H1 (cell line): ENCODE measurements around the gene MPP2. TPM values are rescaled to one million over a fixed set of nuclear protein-coding genes. Genes with fewer than 3 reads are reported as not detected.

Experiments
- MAFK ChIP-seq: IDR thresholded peaks from 2 replicates; pipeline ENCODE4 v1.6.1; 2012; ENCODE audit warnings: low read depth, mild to moderate bottlenecking, improper control_type of control experiment, low read length
- POLR2A ChIP-seq, 2 experiments: IDR thresholded peaks; 1 replicate in 1 of 2; 2 replicates in 1 of 2; pipeline ENCODE4 v1.6.1; 2011; ENCODE audit warnings: low read depth in 2 of 2, low read length in 2 of 2, mild to moderate bottlenecking in 2 of 2; ENCODE audit errors: control extremely low read depth in 1 of 2
- POLR2AphosphoS5 ChIP-seq: IDR thresholded peaks from 2 replicates; pipeline ENCODE4 v1.6.1; 2011; ENCODE audit warnings: low read depth, low read length
- SP2 ChIP-seq: IDR thresholded peaks from 2 replicates; pipeline ENCODE4 v1.6.1; 2012; ENCODE audit warnings: mild to moderate bottlenecking, low read length, inconsistent platforms
- TCF12 ChIP-seq: IDR thresholded peaks from 2 replicates; pipeline ENCODE4 v1.6.1; 2011; ENCODE audit warnings: low read depth, mild to moderate bottlenecking, low read length
- TEAD4 ChIP-seq: IDR thresholded peaks from 2 replicates; pipeline ENCODE4 v1.6.1; 2012; ENCODE audit warnings: low read depth, low read length, inconsistent platforms, mixed read lengths
- polyA plus RNA-seq, 7 experiments: library from polyadenylated mRNA; depleted of rRNA in 3 of 7; stranded (reverse) in 5 of 7; unstranded in 2 of 7; fragments of >200 nt in 5 of 7; fragments of 200-250 nt in 2 of 7; gene quantifications; 1 replicate in 5 of 7; 2 replicates in 1 of 7; 4 replicates in 1 of 7; pipeline versions ENCODE4 v1.2.1 to v1.2.3, GENCODE V29; 2011 to 2013; ENCODE audit warnings: missing spikeins in 2 of 7, mixed read lengths in 2 of 7
- total RNA-seq: library from RNA; stranded (reverse); fragmentation: NEBNext Ultra II Directional; extraction: Animal tissue kit (Norgen Biotek cat#: 25700); gene quantifications from 2 replicates; pipeline ENCODE4 v1.2.1, GENCODE V29; 2021
- TF ChIP-seq, protein P1 (sequence below): fragments of 300-600 bp; sonication (generic); IDR thresholded peaks from 2 replicates; pipeline ENCODE4 v1.7.1; 2012; ENCODE audit warnings: low read length, moderate library complexity, mild to moderate bottlenecking, inconsistent platforms; ENCODE audit not compliant: insufficient replicate concordance
- TF ChIP-seq, protein P2 (sequence below), 3 experiments: IDR thresholded peaks; 1 replicate in 2 of 3; 2 replicates in 1 of 3; pipeline versions ENCODE4 v1.5.1 to v1.6.1; 2011; ENCODE audit warnings: low read length in 3 of 3, mild to moderate bottlenecking in 3 of 3, inconsistent platforms in 2 of 3, low read depth in 1 of 3, moderate library complexity in 1 of 3; ENCODE audit not compliant: insufficient read depth in 1 of 3; ENCODE audit errors: control extremely low read depth in 1 of 3
- TF ChIP-seq, protein P3 (sequence below): IDR thresholded peaks from 2 replicates; pipeline ENCODE4 v1.6.1; 2011; ENCODE audit warnings: low read depth, mild to moderate bottlenecking, low read length; ENCODE audit not compliant: insufficient read depth

Gene MPP2
- total and polyA plus RNA-seq, 2 of the 8 experiments (the other 6 are each of a cell fraction or from before 2014, with no cell fraction given) = 30.9 to 34.1 TPM

DNA sequence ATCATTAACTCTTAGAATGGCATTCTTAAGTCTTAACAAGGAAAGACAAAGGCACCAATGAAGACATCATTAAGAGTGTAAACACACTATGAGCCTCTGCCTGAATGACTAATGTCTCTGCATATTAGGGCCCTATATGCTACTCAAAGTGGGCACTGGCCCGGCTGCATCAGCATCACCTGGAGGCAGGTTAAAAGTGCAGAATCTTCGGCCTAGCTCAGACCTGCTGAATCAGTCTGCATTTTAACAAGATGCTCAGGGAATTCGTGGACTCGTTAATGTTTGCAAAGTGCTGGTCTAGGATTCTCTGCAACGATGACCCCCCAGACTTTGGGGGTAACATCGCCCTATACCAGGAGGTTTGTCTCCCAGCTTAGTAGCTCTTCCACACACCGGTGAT lies 81.1 kb downstream of the MPP2 start (continued):
- TF ChIP-seq, protein P1, sequence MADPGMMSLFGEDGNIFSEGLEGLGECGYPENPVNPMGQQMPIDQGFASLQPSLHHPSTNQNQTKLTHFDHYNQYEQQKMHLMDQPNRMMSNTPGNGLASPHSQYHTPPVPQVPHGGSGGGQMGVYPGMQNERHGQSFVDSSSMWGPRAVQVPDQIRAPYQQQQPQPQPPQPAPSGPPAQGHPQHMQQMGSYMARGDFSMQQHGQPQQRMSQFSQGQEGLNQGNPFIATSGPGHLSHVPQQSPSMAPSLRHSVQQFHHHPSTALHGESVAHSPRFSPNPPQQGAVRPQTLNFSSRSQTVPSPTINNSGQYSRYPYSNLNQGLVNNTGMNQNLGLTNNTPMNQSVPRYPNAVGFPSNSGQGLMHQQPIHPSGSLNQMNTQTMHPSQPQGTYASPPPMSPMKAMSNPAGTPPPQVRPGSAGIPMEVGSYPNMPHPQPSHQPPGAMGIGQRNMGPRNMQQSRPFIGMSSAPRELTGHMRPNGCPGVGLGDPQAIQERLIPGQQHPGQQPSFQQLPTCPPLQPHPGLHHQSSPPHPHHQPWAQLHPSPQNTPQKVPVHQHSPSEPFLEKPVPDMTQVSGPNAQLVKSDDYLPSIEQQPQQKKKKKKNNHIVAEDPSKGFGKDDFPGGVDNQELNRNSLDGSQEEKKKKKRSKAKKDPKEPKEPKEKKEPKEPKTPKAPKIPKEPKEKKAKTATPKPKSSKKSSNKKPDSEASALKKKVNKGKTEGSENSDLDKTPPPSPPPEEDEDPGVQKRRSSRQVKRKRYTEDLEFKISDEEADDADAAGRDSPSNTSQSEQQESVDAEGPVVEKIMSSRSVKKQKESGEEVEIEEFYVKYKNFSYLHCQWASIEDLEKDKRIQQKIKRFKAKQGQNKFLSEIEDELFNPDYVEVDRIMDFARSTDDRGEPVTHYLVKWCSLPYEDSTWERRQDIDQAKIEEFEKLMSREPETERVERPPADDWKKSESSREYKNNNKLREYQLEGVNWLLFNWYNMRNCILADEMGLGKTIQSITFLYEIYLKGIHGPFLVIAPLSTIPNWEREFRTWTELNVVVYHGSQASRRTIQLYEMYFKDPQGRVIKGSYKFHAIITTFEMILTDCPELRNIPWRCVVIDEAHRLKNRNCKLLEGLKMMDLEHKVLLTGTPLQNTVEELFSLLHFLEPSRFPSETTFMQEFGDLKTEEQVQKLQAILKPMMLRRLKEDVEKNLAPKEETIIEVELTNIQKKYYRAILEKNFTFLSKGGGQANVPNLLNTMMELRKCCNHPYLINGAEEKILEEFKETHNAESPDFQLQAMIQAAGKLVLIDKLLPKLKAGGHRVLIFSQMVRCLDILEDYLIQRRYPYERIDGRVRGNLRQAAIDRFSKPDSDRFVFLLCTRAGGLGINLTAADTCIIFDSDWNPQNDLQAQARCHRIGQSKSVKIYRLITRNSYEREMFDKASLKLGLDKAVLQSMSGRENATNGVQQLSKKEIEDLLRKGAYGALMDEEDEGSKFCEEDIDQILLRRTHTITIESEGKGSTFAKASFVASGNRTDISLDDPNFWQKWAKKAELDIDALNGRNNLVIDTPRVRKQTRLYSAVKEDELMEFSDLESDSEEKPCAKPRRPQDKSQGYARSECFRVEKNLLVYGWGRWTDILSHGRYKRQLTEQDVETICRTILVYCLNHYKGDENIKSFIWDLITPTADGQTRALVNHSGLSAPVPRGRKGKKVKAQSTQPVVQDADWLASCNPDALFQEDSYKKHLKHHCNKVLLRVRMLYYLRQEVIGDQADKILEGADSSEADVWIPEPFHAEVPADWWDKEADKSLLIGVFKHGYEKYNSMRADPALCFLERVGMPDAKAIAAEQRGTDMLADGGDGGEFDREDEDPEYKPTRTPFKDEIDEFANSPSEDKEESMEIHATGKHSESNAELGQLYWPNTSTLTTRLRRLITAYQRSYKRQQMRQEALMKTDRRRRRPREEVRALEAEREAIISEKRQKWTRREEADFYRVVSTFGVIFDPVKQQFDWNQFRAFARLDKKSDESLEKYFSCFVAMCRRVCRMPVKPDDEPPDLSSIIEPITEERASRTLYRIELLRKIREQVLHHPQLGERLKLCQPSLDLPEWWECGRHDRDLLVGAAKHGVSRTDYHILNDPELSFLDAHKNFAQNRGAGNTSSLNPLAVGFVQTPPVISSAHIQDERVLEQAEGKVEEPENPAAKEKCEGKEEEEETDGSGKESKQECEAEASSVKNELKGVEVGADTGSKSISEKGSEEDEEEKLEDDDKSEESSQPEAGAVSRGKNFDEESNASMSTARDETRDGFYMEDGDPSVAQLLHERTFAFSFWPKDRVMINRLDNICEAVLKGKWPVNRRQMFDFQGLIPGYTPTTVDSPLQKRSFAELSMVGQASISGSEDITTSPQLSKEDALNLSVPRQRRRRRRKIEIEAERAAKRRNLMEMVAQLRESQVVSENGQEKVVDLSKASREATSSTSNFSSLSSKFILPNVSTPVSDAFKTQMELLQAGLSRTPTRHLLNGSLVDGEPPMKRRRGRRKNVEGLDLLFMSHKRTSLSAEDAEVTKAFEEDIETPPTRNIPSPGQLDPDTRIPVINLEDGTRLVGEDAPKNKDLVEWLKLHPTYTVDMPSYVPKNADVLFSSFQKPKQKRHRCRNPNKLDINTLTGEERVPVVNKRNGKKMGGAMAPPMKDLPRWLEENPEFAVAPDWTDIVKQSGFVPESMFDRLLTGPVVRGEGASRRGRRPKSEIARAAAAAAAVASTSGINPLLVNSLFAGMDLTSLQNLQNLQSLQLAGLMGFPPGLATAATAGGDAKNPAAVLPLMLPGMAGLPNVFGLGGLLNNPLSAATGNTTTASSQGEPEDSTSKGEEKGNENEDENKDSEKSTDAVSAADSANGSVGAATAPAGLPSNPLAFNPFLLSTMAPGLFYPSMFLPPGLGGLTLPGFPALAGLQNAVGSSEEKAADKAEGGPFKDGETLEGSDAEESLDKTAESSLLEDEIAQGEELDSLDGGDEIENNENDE = no peak
- TF ChIP-seq, protein P2, sequence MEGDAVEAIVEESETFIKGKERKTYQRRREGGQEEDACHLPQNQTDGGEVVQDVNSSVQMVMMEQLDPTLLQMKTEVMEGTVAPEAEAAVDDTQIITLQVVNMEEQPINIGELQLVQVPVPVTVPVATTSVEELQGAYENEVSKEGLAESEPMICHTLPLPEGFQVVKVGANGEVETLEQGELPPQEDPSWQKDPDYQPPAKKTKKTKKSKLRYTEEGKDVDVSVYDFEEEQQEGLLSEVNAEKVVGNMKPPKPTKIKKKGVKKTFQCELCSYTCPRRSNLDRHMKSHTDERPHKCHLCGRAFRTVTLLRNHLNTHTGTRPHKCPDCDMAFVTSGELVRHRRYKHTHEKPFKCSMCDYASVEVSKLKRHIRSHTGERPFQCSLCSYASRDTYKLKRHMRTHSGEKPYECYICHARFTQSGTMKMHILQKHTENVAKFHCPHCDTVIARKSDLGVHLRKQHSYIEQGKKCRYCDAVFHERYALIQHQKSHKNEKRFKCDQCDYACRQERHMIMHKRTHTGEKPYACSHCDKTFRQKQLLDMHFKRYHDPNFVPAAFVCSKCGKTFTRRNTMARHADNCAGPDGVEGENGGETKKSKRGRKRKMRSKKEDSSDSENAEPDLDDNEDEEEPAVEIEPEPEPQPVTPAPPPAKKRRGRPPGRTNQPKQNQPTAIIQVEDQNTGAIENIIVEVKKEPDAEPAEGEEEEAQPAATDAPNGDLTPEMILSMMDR (IDR thresholded peaks at IDR 0.05; ENCODE audit: control extremely low read depth in 1 of 3, insufficient read depth in 1 of 3, low read depth in 1 of 3, low read length in 3 of 3) = no peak
- TF ChIP-seq POLR2A (IDR thresholded peaks at IDR 0.05; ENCODE audit: control extremely low read depth in 1 of 2, low read depth in 2 of 2, low read length in 2 of 2) (no peak), POLR2AphosphoS5 (no peak), TEAD4 (no peak), SP2 (no peak), TCF12 (no peak), MAFK (no peak)
- TF ChIP-seq, protein P3, sequence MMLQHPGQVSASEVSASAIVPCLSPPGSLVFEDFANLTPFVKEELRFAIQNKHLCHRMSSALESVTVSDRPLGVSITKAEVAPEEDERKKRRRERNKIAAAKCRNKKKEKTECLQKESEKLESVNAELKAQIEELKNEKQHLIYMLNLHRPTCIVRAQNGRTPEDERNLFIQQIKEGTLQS = no peak
